HCT116 (cell line): ENCODE measurements around the gene YBX2. TPM values are rescaled to one million over a fixed set of nuclear protein-coding genes. Genes with fewer than 3 reads are reported as not detected.

Experiments used
- ATAC-seq: fragments of 200-7000 bp; cut with Tn5 transposase; 2 replicates; pipeline ENCODE4 v1.9.1; 2020; ENCODE audit warnings: mild to moderate bottlenecking, moderate library complexity
- BruUV-seq: library from RNA; stranded (reverse); fragments of 400-500 nt; replicated peaks from 2 replicates; lab custom pipeline; 2021; lab: Mats Ljungman, UMichigan
- CTCF ChIA-PET: fragments of 300-600 bp; sonication (Branson Sonifier 250); formaldehyde crosslinking; loops from one replicate; lab custom pipeline; 2021; ENCODE audit warnings: antibody characterized with exemption; lab: Charles Lee
- POLR2A ChIA-PET: fragments of 300-600, 350-600 bp; sonication (Branson Sonifier 250); formaldehyde crosslinking; loops from one replicate; lab custom pipeline; 2021; ENCODE audit warnings: antibody characterized with exemption; lab: Charles Lee
- RAD21 ChIA-PET, 2 experiments: fragments of 300-600 bp; sonication (Branson Sonifier 250); formaldehyde crosslinking; loops; one replicate each; lab custom pipeline; 2023; ENCODE audit warnings: low total read pairs in 2 of 2; ENCODE audit not compliant: uncharacterized antibody in 2 of 2, unreplicated experiment in 2 of 2, low non-redundant PET in 1 of 2; lab: Charles Lee
- DNase-seq: peaks from one replicate; pipeline ENCODE4 v3.0.0-alpha.2; 2010; ENCODE audit warnings: low read depth, low spot score
- H2AFZ ChIP-seq: fragments of 200-600 bp; shearing (Covaris generic), sonication (generic); 2 replicates; pipeline ENCODE4 v1.6.1; 2017; ENCODE audit warnings: low read depth, mixed run types, mixed read lengths, antibody characterized with exemption, low read length; ENCODE audit not compliant: poor library complexity, severe bottlenecking
- H3K27ac ChIP-seq: 2 replicates; pipeline ENCODE4 v1.5.1; 2012; ENCODE audit warnings: low read depth, low read length
- H3K27me3 ChIP-seq: fragments of 200-600 bp; sonication (generic); 2 replicates; pipeline ENCODE4 v1.6.1; 2016; ENCODE audit warnings: mixed run types, low read length, mixed read lengths; ENCODE audit not compliant: insufficient read depth
- H3K36me3 ChIP-seq, 2 experiments: fragments of 200-500 bp in 1 of 2; fragments of 200-600 bp in 1 of 2; sonication (Bioruptor generic) in 1 of 2; sonication (generic) in 1 of 2; 2 replicates each; pipeline versions ENCODE4 v1.5.1 to v1.6.1; 2014 to 2016; ENCODE audit warnings: low read length in 2 of 2, inconsistent platforms in 1 of 2, mixed read lengths in 1 of 2, mixed run types in 1 of 2; ENCODE audit not compliant: insufficient read depth in 2 of 2, control insufficient read depth in 1 of 2
- H3K4me1 ChIP-seq, 2 experiments: fragments of 200-600 bp in 1 of 2; sonication (generic) in 1 of 2; 2 replicates each; pipeline versions ENCODE4 v1.5.1 to v1.6.1; 2012 to 2017; ENCODE audit warnings: low read length in 2 of 2, inconsistent platforms in 1 of 2, mild to moderate bottlenecking in 1 of 2, mixed read lengths in 1 of 2, mixed run types in 1 of 2, moderate library complexity in 1 of 2; ENCODE audit not compliant: insufficient read depth in 2 of 2, control insufficient read depth in 1 of 2
- H3K4me2 ChIP-seq: fragments of 200-600 bp; sonication (generic); 2 replicates; pipeline ENCODE4 v1.6.1; 2017; ENCODE audit warnings: mixed run types, low read length, mixed read lengths
- H3K4me3 ChIP-seq, 2 experiments: fragments of 200-600 bp in 1 of 2; sonication (generic) in 1 of 2; replicated peaks in 1 of 2; 2 replicates each; pipeline ENCODE4 v1.5.1; 2011 to 2016; ENCODE audit warnings: low read length in 2 of 2, control low read depth in 1 of 2, low read depth in 1 of 2, mild to moderate bottlenecking in 1 of 2, mixed read lengths in 1 of 2, mixed run types in 1 of 2
- H3K79me2 ChIP-seq: fragments of 200-600 bp; sonication (generic); 2 replicates; pipeline ENCODE4 v1.6.1; 2017; ENCODE audit warnings: mild to moderate bottlenecking, mixed run types, low read length, moderate library complexity, mixed read lengths; ENCODE audit not compliant: insufficient read depth
- H3K9ac ChIP-seq: fragments of 200-600 bp; sonication (generic); 2 replicates; pipeline ENCODE4 v1.6.1; 2016; ENCODE audit warnings: low read length, mixed read lengths
- H3K9me2 ChIP-seq: fragments of 200-600 bp; sonication (generic), shearing (Covaris generic); 2 replicates; pipeline ENCODE4 v1.6.1; 2017; ENCODE audit warnings: mixed run types, mild to moderate bottlenecking, moderate library complexity; ENCODE audit not compliant: insufficient read depth
- H3K9me3 ChIP-seq, 2 experiments: fragments of 200-500 bp in 1 of 2; fragments of 200-600 bp in 1 of 2; sonication (Bioruptor generic) in 1 of 2; sonication (generic) in 1 of 2; 2 replicates each; pipeline ENCODE4 v1.6.1; 2014 to 2017; ENCODE audit warnings: low read length in 2 of 2, mixed read lengths in 2 of 2, inconsistent platforms in 1 of 2, low read depth in 1 of 2, mild to moderate bottlenecking in 1 of 2, mixed run types in 1 of 2, moderate library complexity in 1 of 2; ENCODE audit not compliant: control insufficient read depth in 1 of 2, insufficient read depth in 1 of 2
- H4K20me1 ChIP-seq: fragments of 200-600 bp; sonication (generic), shearing (Covaris generic); 2 replicates; pipeline ENCODE4 v1.6.1; 2017; ENCODE audit warnings: mixed run types, mild to moderate bottlenecking, moderate library complexity; ENCODE audit not compliant: insufficient read depth
- CBX3 ChIP-seq: IDR thresholded peaks from 2 replicates; pipeline ENCODE4 v1.6.1; 2012; ENCODE audit warnings: low read depth
- CEBPB ChIP-seq: IDR thresholded peaks from 2 replicates; pipeline ENCODE4 v1.6.1; 2012; ENCODE audit warnings: low read depth
- EGR1 ChIP-seq: IDR thresholded peaks from 2 replicates; pipeline ENCODE4 v1.6.1; 2012; ENCODE audit warnings: low read depth
- ELF1 ChIP-seq: IDR thresholded peaks from 2 replicates; pipeline ENCODE4 v1.6.1; 2012; ENCODE audit warnings: low read depth, borderline replicate concordance
- EZH2 ChIP-seq: fragments of 200-600 bp; sonication (generic); IDR thresholded peaks from 2 replicates; pipeline ENCODE4 v1.6.1; 2017; ENCODE audit warnings: antibody characterized with exemption, mixed run types
- EZH2phosphoT487 ChIP-seq: fragments of 200-600 bp; IDR thresholded peaks from 2 replicates; pipeline ENCODE4 v1.6.1; 2018; ENCODE audit warnings: antibody characterized with exemption, borderline replicate concordance
- FOSL1 ChIP-seq: IDR thresholded peaks from 2 replicates; pipeline ENCODE4 v1.6.1; 2012; ENCODE audit warnings: low read depth
- POLR2AphosphoS5 ChIP-seq: IDR thresholded peaks from 2 replicates; pipeline ENCODE4 v1.6.1; 2011; ENCODE audit warnings: mild to moderate bottlenecking, low read depth, low read length, moderate library complexity
- RAD21 ChIP-seq: IDR thresholded peaks from 2 replicates; pipeline ENCODE4 v1.6.1; 2012; ENCODE audit warnings: low read depth, mild to moderate bottlenecking
- SP1 ChIP-seq: IDR thresholded peaks from 2 replicates; pipeline ENCODE4 v1.6.1; 2012; ENCODE audit warnings: low read depth
- SRF ChIP-seq: IDR thresholded peaks from 2 replicates; pipeline ENCODE4 v1.6.1; 2012; ENCODE audit warnings: low read depth
- YY1 ChIP-seq: IDR thresholded peaks from 2 replicates; pipeline ENCODE4 v1.6.1; 2011; ENCODE audit warnings: low read length, low read depth, moderate library complexity, mild to moderate bottlenecking; ENCODE audit not compliant: insufficient replicate concordance; ENCODE audit errors: extremely low read depth
- ZFX ChIP-seq: fragments of 450-650 bp; IDR thresholded peaks from 2 replicates; pipeline ENCODE4 v1.6.1; 2017
- intact Hi-C: fragments of 100-400 bp; cut with micrococcal nuclease; formaldehyde crosslinking; loops from 2 replicates; pipeline ENCODE4 v1.10.0; 2022
- total RNA-seq: library from RNA; stranded (reverse); gene quantifications from one replicate; pipeline ENCODE4 v1.2.1, GENCODE V29; 2021; ENCODE audit not compliant: unreplicated experiment
- TF ChIP-seq, protein P1 (sequence below): IDR thresholded peaks from 2 replicates; pipeline ENCODE4 v1.6.1; 2011; ENCODE audit warnings: mild to moderate bottlenecking, low read length, moderate library complexity; ENCODE audit not compliant: insufficient replicate concordance; ENCODE audit errors: extremely low read depth

YBX2 gene
- total RNA-seq, 1 experiment from 2014 or later, result 2.3 TPM

DNA sequence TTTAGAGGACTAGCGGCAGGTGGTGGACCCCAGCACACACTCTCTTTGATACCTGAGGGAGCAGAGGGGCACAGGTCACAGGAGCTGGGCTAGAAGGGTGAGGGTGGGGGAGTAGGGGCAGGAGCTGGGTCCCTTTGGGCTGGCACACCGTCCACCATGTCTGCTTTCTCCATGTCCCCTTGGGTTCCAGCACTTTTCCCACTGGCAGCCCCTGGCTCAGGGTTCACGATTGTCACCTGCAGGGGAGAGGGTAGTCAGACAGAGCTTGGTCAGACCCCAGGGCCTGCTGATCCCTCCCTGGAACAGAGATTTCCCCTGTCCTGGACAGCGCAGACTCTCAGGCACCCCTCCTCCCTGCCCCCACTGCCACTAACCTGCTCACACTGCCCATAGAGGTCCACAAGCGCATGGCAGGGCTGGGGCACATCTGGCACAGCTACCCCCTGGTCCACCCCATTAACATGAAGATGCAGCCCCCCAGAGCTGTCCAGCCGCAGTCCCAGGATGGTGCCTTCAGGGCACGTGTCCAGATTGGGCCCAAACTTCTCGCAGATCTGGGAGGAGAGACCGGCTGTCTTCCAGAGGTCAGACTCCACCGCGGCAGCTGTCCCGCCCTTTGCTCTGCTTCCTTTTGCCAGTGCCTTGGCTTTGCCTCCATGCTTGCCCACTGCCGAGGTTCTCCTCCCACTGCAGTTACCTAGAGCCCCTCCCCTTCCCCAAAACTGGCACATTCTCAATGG is 23.9 kb upstream of the YBX2 start:
- ChIA-PET RAD21 (no interaction called here), CTCF (no interaction called here), POLR2A (no interaction called here)
- H3K79me2 ChIP-seq, result peaks cover 16% of the 10 kb centered on the region
- no TSS peak for BruUV-seq
- no peaks in the 10 kb centered on the region for H3K9me2 ChIP-seq
- H4K20me1 ChIP-seq, result 0 out of 2 replicates have a peak, but pooled peaks cover 4% of the 10 kb centered on the region
- intact Hi-C loops, result no loop called here
- H3K4me2 ChIP-seq, result no peak overlapping the region
- no peaks in the 10 kb centered on the region for H3K9me3 ChIP-seq
- peaks cover 25 to 49% of the 10 kb centered on the region in 2 experiments; a peak in 3 of 4 replicates for H3K36me3 ChIP-seq
- no peak overlapping the region for H3K4me3 ChIP-seq
- no peaks in the 10 kb centered on the region for H3K27me3 ChIP-seq
- DNase-seq (no peak), ATAC-seq (no peak)
- H3K27ac ChIP-seq, result 0 out of 2 replicates have a peak overlapping the region, but pooled peaks have one; percentile 18
- H3K9ac ChIP-seq, result no peak overlapping the region
- peaks cover 13 to 24% of the 10 kb centered on the region in 2 experiments for H3K4me1 ChIP-seq
- H2AFZ ChIP-seq, result no peak overlapping the region
- no peak for TF ChIP-seq SRF
- no peak for TF ChIP-seq ELF1
- no peak for TF ChIP-seq EGR1
- no peak for TF ChIP-seq POLR2AphosphoS5
- TF ChIP-seq ZFX, result no peak
- TF ChIP-seq YY1, result no peak
- no peak for TF ChIP-seq CBX3

- RAD21 ChIA-PET, result no interaction called here
- intact Hi-C loops, result no loop called here
- H3K4me1 ChIP-seq, result peaks cover 19 to 33% of the 10 kb centered on the region in 2 experiments
- H3K27ac ChIP-seq, result no peak overlapping the region
- H3K4me3 ChIP-seq, result no peak overlapping the region
- peaks cover 12% of the 10 kb centered on the region; the same call in 1 of the 2 replicates for H4K20me1 ChIP-seq
- peaks cover 24 to 49% of the 10 kb centered on the region in 2 experiments; a peak in 3 of 4 replicates for H3K36me3 ChIP-seq
- H3K9me2 ChIP-seq, result no peaks in the 10 kb centered on the region
- ATAC-seq (no peak), DNase-seq (no peak)
- no TSS peak for BruUV-seq
- no peak overlapping the region for H3K4me2 ChIP-seq
- peaks cover 26% of the 10 kb centered on the region for H3K79me2 ChIP-seq
- no peaks in the 10 kb centered on the region for H3K9me3 ChIP-seq
- TF ChIP-seq EZH2phosphoT487, result no peak
- no peak for TF ChIP-seq RAD21
- TF ChIP-seq FOSL1, result no peak
- no peak for TF ChIP-seq EZH2
- TF ChIP-seq, protein P1, sequence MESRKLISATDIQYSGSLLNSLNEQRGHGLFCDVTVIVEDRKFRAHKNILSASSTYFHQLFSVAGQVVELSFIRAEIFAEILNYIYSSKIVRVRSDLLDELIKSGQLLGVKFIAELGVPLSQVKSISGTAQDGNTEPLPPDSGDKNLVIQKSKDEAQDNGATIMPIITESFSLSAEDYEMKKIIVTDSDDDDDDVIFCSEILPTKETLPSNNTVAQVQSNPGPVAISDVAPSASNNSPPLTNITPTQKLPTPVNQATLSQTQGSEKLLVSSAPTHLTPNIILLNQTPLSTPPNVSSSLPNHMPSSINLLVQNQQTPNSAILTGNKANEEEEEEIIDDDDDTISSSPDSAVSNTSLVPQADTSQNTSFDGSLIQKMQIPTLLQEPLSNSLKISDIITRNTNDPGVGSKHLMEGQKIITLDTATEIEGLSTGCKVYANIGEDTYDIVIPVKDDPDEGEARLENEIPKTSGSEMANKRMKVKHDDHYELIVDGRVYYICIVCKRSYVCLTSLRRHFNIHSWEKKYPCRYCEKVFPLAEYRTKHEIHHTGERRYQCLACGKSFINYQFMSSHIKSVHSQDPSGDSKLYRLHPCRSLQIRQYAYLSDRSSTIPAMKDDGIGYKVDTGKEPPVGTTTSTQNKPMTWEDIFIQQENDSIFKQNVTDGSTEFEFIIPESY, result no peak
- no peak for TF ChIP-seq CEBPB
- no peak for TF ChIP-seq SRF
- TF ChIP-seq SP1, result no peak
- TF ChIP-seq POLR2AphosphoS5, result no peak
- no peak overlapping the region for H3K9ac ChIP-seq
- CTCF ChIA-PET, result no interaction called here
- POLR2A ChIA-PET, result no interaction called here
- H3K27me3 ChIP-seq, result no peaks in the 10 kb centered on the region
- H2AFZ ChIP-seq, result no peak overlapping the region
Observed at GRCh38 chr17:7317161-7317803, 22.8 kb upstream of the YBX2 start.
